Activated T-helper 1 cell treated with Interleukin-2 at 50 U/mL for 16 hours (primary cell): ENCODE results near the gene ADGRA1.

Experiments used
- DNase-seq: peaks from one replicate; pipeline ENCODE4 v3.0.0-alpha.2; 2020; ENCODE audit warnings: low read depth

ADGRA1 gene

GRCh38 chr10:133076274-133077038, 11.3 kb upstream of the ADGRA1 start:
- DNase-seq: no peak

GRCh38 chr10:133079836-133080682, 7.7 kb upstream of the ADGRA1 start:
- DNase-seq: no peak

- DNase-seq: no peak
Measured at GRCh38 chr10:133080683-133081040, 7.1 kb upstream of the ADGRA1 start.

- DNase-seq: no peak
Measured at GRCh38 chr10:133081636-133082035, 6.1 kb upstream of the ADGRA1 start.

- no peak for DNase-seq
Measured at GRCh38 chr10:133082685-133083421, 4.9 kb upstream of the ADGRA1 start.

GRCh38 chr10:133083422-133084100, 4.2 kb upstream of the ADGRA1 start:
- no peak for DNase-seq

- no peak for DNase-seq
Measured at GRCh38 chr10:133084491-133084890, 3.2 kb upstream of the ADGRA1 start.

- no peak for DNase-seq
Measured at GRCh38 chr10:133085251-133086125, 2.2 kb upstream of the ADGRA1 start.

GRCh38 chr10:133086247-133086646, 1.5 kb upstream of the ADGRA1 start:
- no peak for DNase-seq

- no peak for DNase-seq
Measured at GRCh38 chr10:133087045-133087678, 562 bp upstream of the ADGRA1 start.

- DNase-seq: no peak
Measured at GRCh38 chr10:133088179-133088955, 643 bp downstream of the ADGRA1 start.

- DNase-seq: no peak
Measured at GRCh38 chr10:133088956-133089800, 1.5 kb downstream of the ADGRA1 start.

- no peak for DNase-seq
Measured at GRCh38 chr10:133090101-133090500, 2.4 kb downstream of the ADGRA1 start.

GRCh38 chr10:133090654-133091053, 2.9 kb downstream of the ADGRA1 start:
- DNase-seq: no peak

GRCh38 chr10:133091316-133091715, 3.6 kb downstream of the ADGRA1 start:
- DNase-seq: no peak

- no peak for DNase-seq
Measured at GRCh38 chr10:133093291-133093690, 5.6 kb downstream of the ADGRA1 start.

GRCh38 chr10:133094286-133094685, 6.6 kb downstream of the ADGRA1 start:
- DNase-seq: no peak

GRCh38 chr10:133094866-133095265, 7.1 kb downstream of the ADGRA1 start:
- no peak for DNase-seq

GRCh38 chr10:133095586-133095985, 7.9 kb downstream of the ADGRA1 start:
- DNase-seq: no peak
